Upper lobe of left lung (tissue), 6 donors: ENCODE results near the gene PRKAR1B. TPM values are rescaled to one million over a fixed set of nuclear protein-coding genes. Genes with fewer than 3 reads are reported as not detected.

ENCODE experiments used
- ATAC-seq, 2 donors: fragments of 200-7000 bp; cut with Tn5 transposase; one replicate each; pipeline ENCODE4 v1.9.1; 2022; ENCODE audit warnings: mild to moderate bottlenecking in 2 of 2, moderate library complexity in 2 of 2; ENCODE audit not compliant: low FRiP score in 2 of 2
- DNase-seq, 2 donors: peaks; one replicate each; pipeline ENCODE4 v3.0.0-alpha.2; 2019 to 2020
- H3K27ac ChIP-seq, 4 donors: fragments of 200-600 bp; sonication (generic); one replicate each; pipeline ENCODE4 v1.5.1; 2016 to 2019
- H3K27me3 ChIP-seq, 4 donors: fragments of 200-600 bp; sonication (generic); one replicate each; pipeline ENCODE4 v1.5.1; 2017 to 2019
- H3K36me3 ChIP-seq, 4 donors: fragments of 200-600 bp; sonication (generic); one replicate each; pipeline ENCODE4 v1.5.1; 2016 to 2019
- H3K4me1 ChIP-seq, 4 donors: fragments of 200-600 bp; sonication (generic); one replicate each; pipeline ENCODE4 v1.5.1; 2018 to 2019
- H3K4me3 ChIP-seq, 4 donors: fragments of 200-600 bp; sonication (generic); one replicate each; pipeline ENCODE4 v1.5.1; 2017 to 2019; ENCODE audit warnings: mild to moderate bottlenecking in 2 of 4, moderate library complexity in 1 of 4
- H3K9me3 ChIP-seq, 4 donors: fragments of 200-600 bp; sonication (generic); one replicate each; pipeline ENCODE4 v1.5.1; 2018 to 2019
- CTCF ChIP-seq, 6 experiments: fragments of 450-650 bp in 4 of 6; fragments of 200-600 bp in 2 of 6; sonication (generic) in 2 of 6; IDR thresholded peaks; one replicate each; pipeline ENCODE4 v1.5.1; 2016 to 2019; ENCODE audit warnings: antibody characterized with exemption in 6 of 6
- EP300 ChIP-seq, 4 donors: sonication (generic); formaldehyde crosslinking; IDR thresholded peaks; one replicate each; pipeline ENCODE4 v1.5.1; 2017; ENCODE audit warnings: antibody characterized with exemption in 4 of 4, control low read depth in 2 of 4
- POLR2A ChIP-seq, 4 donors: fragments of 450-650 bp; IDR thresholded peaks; one replicate each; pipeline ENCODE4 v1.5.1; 2016 to 2017; ENCODE audit warnings: antibody characterized with exemption in 4 of 4, mild to moderate bottlenecking in 2 of 4
- POLR2AphosphoS5 ChIP-seq, 2 donors: sonication (generic); formaldehyde crosslinking; IDR thresholded peaks; one replicate each; pipeline ENCODE4 v1.5.1; 2017; ENCODE audit warnings: antibody characterized with exemption in 2 of 2
- WGBS, 2 donors: methylation state at CpG; one replicate each; pipeline ENCODE4 v1.1.5; 2017 to 2018; 5-methylcytosine and 5-hydroxymethylcytosine counted together
- total RNA-seq, 6 donors: library from RNA; depleted of rRNA in 4 of 6; stranded (reverse); fragments of >200 nt in 4 of 6; gene quantifications; one replicate each; pipeline versions ENCODE4 v1.1.0 to v1.2.1, GENCODE V29; 2016 to 2021
- donor health status: DM: no; HTN: no; CAD: no; lungs with moderate emphysema.
- donor health status: DM: no; HTN: yes; CAD: no; lungs with severe emphysema.

PRKAR1B gene
- total RNA-seq, 6 donors from 2014 or later = 10.3 to 24.4 (median 20.9) TPM

GRCh38 chr7:605661-606450, 121.2 kb downstream of the PRKAR1B start:
- TF ChIP-seq EP300 (IDR thresholded peaks at IDR 0.05) (no peak), CTCF (IDR thresholded peaks at IDR 0.05) (no peak), POLR2A (IDR thresholded peaks at IDR 0.05) (no peak), POLR2AphosphoS5 (IDR thresholded peaks at IDR 0.05) (no peak)
- H3K4me3 ChIP-seq = no peak overlapping the region
- 88 to 89% methylated on average over 33 of the region's 33 CpGs for WGBS, 2 donors
- H3K27me3 ChIP-seq = no peaks in the 10 kb centered on the region
- H3K27ac ChIP-seq = peak overlapping the region; percentile 88 to 95 (median 94)
- no peaks in the 10 kb centered on the region for H3K36me3 ChIP-seq
- DNase-seq (peak in 1 of 2 donors; percentile 57), ATAC-seq (no peak)
- H3K4me1 ChIP-seq = peaks cover 61 to 70% (median 66%) of the 10 kb centered on the region in 4 donors
- H3K9me3 ChIP-seq = no peaks in the 10 kb centered on the region

GRCh38 chr7:604884-605531, 122.1 kb downstream of the PRKAR1B start:
- H3K27me3 ChIP-seq = no peaks in the 10 kb centered on the region
- DNase-seq = peak in 1 of 2 donors; percentile 72
- peak overlapping the region; percentile 88 to 95 (median 94) for H3K27ac ChIP-seq
- H3K36me3 ChIP-seq = no peaks in the 10 kb centered on the region
- peak overlapping the region in 2 of 4 donors; percentile 31 to 33 for H3K4me3 ChIP-seq
- TF ChIP-seq POLR2A (IDR thresholded peaks at IDR 0.05) = no peak
- peak in 1 of 6 experiments; percentile 14 for TF ChIP-seq CTCF (IDR thresholded peaks at IDR 0.05)
- TF ChIP-seq POLR2AphosphoS5 (IDR thresholded peaks at IDR 0.05) = no peak
- no peak for TF ChIP-seq EP300 (IDR thresholded peaks at IDR 0.05)
- 73 to 83% methylated on average over 22 to 28 of the region's 28 CpGs for WGBS, 2 donors
- no peaks in the 10 kb centered on the region for H3K9me3 ChIP-seq
- peaks cover 57 to 67% (median 59%) of the 10 kb centered on the region in 4 donors for H3K4me1 ChIP-seq
- ATAC-seq = peak in 1 of 2 donors; percentile 1

GRCh38 chr7:604001-604883, 122.8 kb downstream of the PRKAR1B start:
- no peaks in the 10 kb centered on the region for H3K27me3 ChIP-seq
- H3K9me3 ChIP-seq = no peaks in the 10 kb centered on the region
- 31 to 41% methylated on average over 20 to 31 of the region's 37 CpGs for WGBS, 2 donors
- peaks cover 49 to 64% (median 53%) of the 10 kb centered on the region in 4 donors for H3K4me1 ChIP-seq
- ATAC-seq (peak; percentile 83 to 86), DNase-seq (peak; percentile 84 to 92)
- peak overlapping the region; percentile 88 to 95 (median 94) for H3K27ac ChIP-seq
- no peaks in the 10 kb centered on the region for H3K36me3 ChIP-seq
- TF ChIP-seq POLR2AphosphoS5 (IDR thresholded peaks at IDR 0.05) (peak; percentile 90 to 97), EP300 (IDR thresholded peaks at IDR 0.05) (peak; percentile 59 to 98 (median 94)), CTCF (IDR thresholded peaks at IDR 0.05) (no peak), POLR2A (IDR thresholded peaks at IDR 0.05) (peak in 3 of 4 donors; percentile 26 to 86 (median 52))
- H3K4me3 ChIP-seq = peak overlapping the region in 2 of 4 donors; percentile 31 to 33

GRCh38 chr7:603152-603951, 123.7 kb downstream of the PRKAR1B start:
- DNase-seq = no peak
- H3K4me3 ChIP-seq = peak overlapping the region in 1 of 4 donors; percentile 33
- no peaks in the 10 kb centered on the region for H3K36me3 ChIP-seq
- 80 to 81% methylated on average over 12 of the region's 12 CpGs for WGBS, 2 donors
- H3K9me3 ChIP-seq = no peaks in the 10 kb centered on the region
- H3K27ac ChIP-seq = peak overlapping the region; percentile 88 to 95 (median 94)
- TF ChIP-seq CTCF (IDR thresholded peaks at IDR 0.05) = no peak
- no peak for TF ChIP-seq POLR2A (IDR thresholded peaks at IDR 0.05)
- no peak for TF ChIP-seq POLR2AphosphoS5 (IDR thresholded peaks at IDR 0.05)
- no peak for TF ChIP-seq EP300 (IDR thresholded peaks at IDR 0.05)
- no peaks in the 10 kb centered on the region for H3K27me3 ChIP-seq
- H3K4me1 ChIP-seq = peaks cover 46 to 60% (median 49%) of the 10 kb centered on the region in 4 donors
- ATAC-seq = no peak
